ENCODE results near the gene LRRC4C.

GRCh38 chr11:40168414-40168813, 1291.0 kb downstream of the LRRC4C start:
- TF ChIP-seq POLR2A (IDR thresholded peaks at IDR 0.05; ENCODE audit: low read length) = no peak
- no peak for TF ChIP-seq GATA1 (IDR thresholded peaks at IDR 0.05; ENCODE audit: low read depth, low read length)
